Mesendoderm (in vitro differentiated cells): ENCODE data around the gene CADM2.

Experiments
- DNase-seq: peaks from one replicate; pipeline ENCODE4 v3.0.0; 2013
- H2AK5ac ChIP-seq: 2 replicates; pipeline ENCODE4 v1.6.1; 2013; ENCODE audit warnings: low read length, inconsistent platforms
- H2BK120ac ChIP-seq: 2 replicates; pipeline ENCODE4 v1.6.1; 2013; ENCODE audit warnings: low read depth, mild to moderate bottlenecking, low read length, moderate library complexity, mixed read lengths
- H2BK15ac ChIP-seq: replicated peaks from 2 replicates; pipeline ENCODE4 v1.6.1; 2013; ENCODE audit warnings: low read depth, mild to moderate bottlenecking, moderate library complexity
- H2BK5ac ChIP-seq: 2 replicates; pipeline ENCODE4 v1.6.1; 2013; ENCODE audit warnings: low read length, inconsistent platforms
- H3K18ac ChIP-seq: 2 replicates; pipeline ENCODE4 v1.6.1; 2013; ENCODE audit warnings: mild to moderate bottlenecking, low read length, mixed read lengths
- H3K23ac ChIP-seq: one replicate; pipeline ENCODE4 v1.6.1; 2013; ENCODE audit warnings: low read length
- H3K27ac ChIP-seq: 2 replicates; pipeline ENCODE4 v1.5.1; 2013; ENCODE audit warnings: low read depth, mild to moderate bottlenecking, inconsistent platforms, low read length, moderate library complexity
- H3K27me3 ChIP-seq: 2 replicates; pipeline ENCODE4 v1.6.1; 2013; ENCODE audit warnings: low read length, control low read depth, mild to moderate bottlenecking, inconsistent platforms; ENCODE audit not compliant: insufficient read depth, poor library complexity
- H3K36me3 ChIP-seq: 2 replicates; pipeline ENCODE4 v1.6.1; 2013; ENCODE audit warnings: low read length, inconsistent platforms; ENCODE audit not compliant: control insufficient read depth, insufficient read depth
- H3K4ac ChIP-seq: one replicate; pipeline ENCODE4 v1.6.1; 2013; ENCODE audit warnings: low read depth, mild to moderate bottlenecking, low read length, moderate library complexity
- H3K4me1 ChIP-seq: 2 replicates; pipeline ENCODE4 v1.6.1; 2013; ENCODE audit warnings: low read depth, low read length, inconsistent platforms; ENCODE audit not compliant: control insufficient read depth
- H3K4me2 ChIP-seq: 2 replicates; pipeline ENCODE4 v1.6.1; 2013; ENCODE audit warnings: low read length
- H3K4me3 ChIP-seq: 2 replicates; pipeline ENCODE4 v1.5.1; 2013; ENCODE audit warnings: mild to moderate bottlenecking, low read length
- H3K56ac ChIP-seq: one replicate; pipeline ENCODE4 v1.6.1; 2013; ENCODE audit warnings: low read length
- H3K79me1 ChIP-seq: 2 replicates; pipeline ENCODE4 v1.6.1; 2013; ENCODE audit warnings: low read length, inconsistent platforms
- H3K79me2 ChIP-seq: 2 replicates; pipeline ENCODE4 v1.6.1; 2013; ENCODE audit warnings: mild to moderate bottlenecking, low read length; ENCODE audit not compliant: control insufficient read depth, insufficient read depth
- H3K9ac ChIP-seq: 2 replicates; pipeline ENCODE4 v1.6.1; 2013; ENCODE audit warnings: low read length, inconsistent platforms
- H4K5ac ChIP-seq: one replicate; pipeline ENCODE4 v1.6.1; 2013; ENCODE audit warnings: low read length
- H4K8ac ChIP-seq: one replicate; pipeline ENCODE4 v1.6.1; 2013; ENCODE audit warnings: low read depth, mild to moderate bottlenecking, control low read depth, low read length, moderate library complexity
- WGBS: extraction: QIAGEN DNeasy Blood & Tissue Kit; methylation state at CpG from one replicate; pipeline ENCODE4 v1.1.7; 2013; ENCODE audit warnings: low lambda C conversion rate, missing lambda C conversion rate; ENCODE audit not compliant: insufficient coverage; ENCODE audit errors: extremely low coverage; 5-methylcytosine and 5-hydroxymethylcytosine counted together

Gene CADM2

DNA sequence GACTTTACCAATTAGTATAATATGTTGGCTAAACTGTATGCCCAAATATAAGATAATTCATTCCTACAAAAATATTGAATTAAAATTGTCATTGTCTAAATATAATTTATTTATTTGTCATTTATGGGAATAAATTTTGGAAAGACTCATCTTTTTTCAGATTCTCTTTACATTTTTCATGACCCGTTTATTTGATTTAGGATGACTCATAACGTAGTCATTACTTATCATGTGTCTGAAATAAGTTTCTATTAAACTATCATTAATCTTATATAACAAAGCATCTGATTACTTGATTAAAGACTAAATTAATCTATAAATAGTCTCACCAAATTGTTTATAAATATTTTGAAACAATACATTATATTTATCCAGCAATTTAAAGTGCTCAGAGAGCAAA lies 516.6 kb downstream of the CADM2 start:
- H3K4ac ChIP-seq: no peak overlapping the region
- no peak overlapping the region for H3K9ac ChIP-seq
- H3K4me1 ChIP-seq: no peaks in the 10 kb centered on the region
- no peak overlapping the region for H3K27ac ChIP-seq
- H3K56ac ChIP-seq: no peak overlapping the region
- no peaks in the 10 kb centered on the region for H3K79me1 ChIP-seq
- no peak overlapping the region for H4K5ac ChIP-seq
- no peak overlapping the region for H2AK5ac ChIP-seq
- no peak overlapping the region for H2BK120ac ChIP-seq
- no peaks in the 10 kb centered on the region for H3K27me3 ChIP-seq
- H3K36me3 ChIP-seq: no peaks in the 10 kb centered on the region
- H3K23ac ChIP-seq: no peak overlapping the region
- no peak overlapping the region for H4K8ac ChIP-seq
- no peak overlapping the region for H3K4me2 ChIP-seq
- no peak overlapping the region for H2BK15ac ChIP-seq
- DNase-seq: no peak
- no peak overlapping the region for H2BK5ac ChIP-seq
- no peak overlapping the region for H3K18ac ChIP-seq
- no peak overlapping the region for H3K4me3 ChIP-seq
- no peaks in the 10 kb centered on the region for H3K79me2 ChIP-seq
- no CpG with 5 or more reads among the region's 2 CpGs for WGBS

DNA sequence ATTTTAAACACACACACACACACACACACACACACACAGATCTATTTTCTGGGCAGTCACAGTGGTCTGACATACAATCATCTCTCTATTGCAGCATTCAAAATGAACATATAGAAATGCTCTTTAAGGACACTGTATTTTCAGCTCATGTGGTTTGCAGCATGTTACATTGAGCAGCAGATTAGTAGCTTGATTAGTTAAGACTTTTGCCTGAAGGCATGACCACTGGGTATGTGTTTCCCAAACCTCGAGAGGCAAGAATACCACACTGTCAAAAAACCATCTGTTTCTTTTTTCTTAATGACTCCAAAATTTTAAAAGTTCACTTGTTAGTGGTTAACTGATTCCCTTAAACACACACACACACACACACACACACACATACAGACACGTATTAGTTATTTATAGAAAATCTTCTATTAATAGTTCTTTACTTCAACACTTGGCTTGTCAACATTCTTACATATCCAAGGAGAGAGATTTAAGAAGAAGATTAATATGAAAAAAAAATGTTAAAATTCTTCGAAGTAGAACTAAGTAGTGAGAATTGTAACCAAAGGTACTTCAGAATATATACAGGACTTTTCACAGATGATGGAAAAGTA lies 518.2 kb downstream of the CADM2 start:
- DNase-seq: peak; percentile 20
- H3K4me3 ChIP-seq: no peak overlapping the region
- no peak overlapping the region for H3K23ac ChIP-seq
- H3K18ac ChIP-seq: no peak overlapping the region
- no peaks in the 10 kb centered on the region for H3K4me1 ChIP-seq
- no peak overlapping the region for H3K9ac ChIP-seq
- H3K56ac ChIP-seq: no peak overlapping the region
- H3K36me3 ChIP-seq: no peaks in the 10 kb centered on the region
- H2BK120ac ChIP-seq: no peak overlapping the region
- no peak overlapping the region for H2BK5ac ChIP-seq
- no peak overlapping the region for H3K4me2 ChIP-seq
- no peak overlapping the region for H2BK15ac ChIP-seq
- H3K4ac ChIP-seq: no peak overlapping the region
- H4K8ac ChIP-seq: no peak overlapping the region
- H3K27me3 ChIP-seq: no peaks in the 10 kb centered on the region
- WGBS: no CpG with 5 or more reads among the region's 3 CpGs
- H3K79me2 ChIP-seq: no peaks in the 10 kb centered on the region
- no peak overlapping the region for H3K27ac ChIP-seq
- no peak overlapping the region for H4K5ac ChIP-seq
- no peaks in the 10 kb centered on the region for H3K79me1 ChIP-seq
- no peak overlapping the region for H2AK5ac ChIP-seq

DNA sequence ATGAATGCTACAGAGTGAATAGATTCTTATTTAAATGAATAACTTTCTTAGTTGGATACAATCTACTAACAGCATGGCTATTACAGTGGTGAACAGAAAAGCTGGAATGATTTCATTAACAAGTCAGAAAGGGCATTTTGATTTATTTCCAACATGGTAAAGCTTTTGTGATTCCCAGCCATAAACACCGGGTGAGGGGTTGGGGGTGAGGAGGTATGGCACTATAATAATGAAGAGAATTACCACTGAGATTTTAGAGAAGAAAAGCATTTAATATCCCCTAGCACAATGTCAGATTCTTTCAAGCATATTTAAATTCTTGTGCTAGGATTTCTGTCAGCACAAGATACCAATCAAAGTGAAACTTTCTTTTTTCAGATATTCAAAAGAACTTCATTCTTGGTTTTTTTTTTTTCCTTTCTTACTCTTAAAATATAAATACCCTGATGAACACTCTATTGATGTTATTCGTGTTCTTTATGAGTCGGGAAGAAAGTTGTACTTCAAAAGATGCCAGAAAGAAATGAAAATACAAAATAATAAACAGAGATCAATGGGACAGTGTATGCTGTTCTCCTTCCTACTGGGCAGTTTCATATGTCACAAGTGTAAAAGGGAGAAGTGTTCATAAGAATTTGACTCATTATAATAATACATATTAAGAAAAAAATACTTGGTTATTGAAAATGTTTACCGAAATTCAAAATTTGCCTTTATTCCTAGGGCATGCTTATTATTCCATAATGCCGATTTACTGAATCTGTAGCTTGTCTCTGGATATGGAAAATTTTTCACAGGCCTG lies 522.8 kb downstream of the CADM2 start:
- no peak overlapping the region for H3K56ac ChIP-seq
- no peak overlapping the region for H3K4me3 ChIP-seq
- H3K27me3 ChIP-seq: no peaks in the 10 kb centered on the region
- no peaks in the 10 kb centered on the region for H3K79me2 ChIP-seq
- H4K8ac ChIP-seq: no peak overlapping the region
- no peak overlapping the region for H3K4ac ChIP-seq
- H3K4me2 ChIP-seq: no peak overlapping the region
- no peaks in the 10 kb centered on the region for H3K79me1 ChIP-seq
- H4K5ac ChIP-seq: no peak overlapping the region
- no CpG with 5 or more reads among the region's 5 CpGs for WGBS
- H3K9ac ChIP-seq: no peak overlapping the region
- H2BK15ac ChIP-seq: no peak overlapping the region
- no peak overlapping the region for H3K18ac ChIP-seq
- H3K4me1 ChIP-seq: no peaks in the 10 kb centered on the region
- DNase-seq: no peak
- no peak overlapping the region for H2BK120ac ChIP-seq
- H3K23ac ChIP-seq: no peak overlapping the region
- no peak overlapping the region for H3K27ac ChIP-seq
- H2AK5ac ChIP-seq: no peak overlapping the region
- no peak overlapping the region for H2BK5ac ChIP-seq
- no peaks in the 10 kb centered on the region for H3K36me3 ChIP-seq

DNA sequence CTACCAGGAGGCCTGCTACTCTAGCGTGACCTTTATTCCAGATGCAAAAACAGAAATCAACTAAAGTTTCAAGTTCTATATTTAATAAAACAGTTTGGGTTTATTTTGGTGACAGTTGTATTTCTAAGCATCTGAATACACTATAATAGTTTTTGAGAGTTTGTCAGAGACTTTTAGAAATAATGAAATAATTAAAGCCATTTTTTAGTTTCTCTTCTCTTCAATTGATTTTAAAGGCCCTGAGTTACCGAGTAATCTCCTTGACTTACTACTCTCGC lies 523.4 kb downstream of the CADM2 start:
- H3K56ac ChIP-seq: no peak overlapping the region
- no peak overlapping the region for H3K4me2 ChIP-seq
- H3K36me3 ChIP-seq: no peaks in the 10 kb centered on the region
- no peak overlapping the region for H3K23ac ChIP-seq
- H3K4ac ChIP-seq: no peak overlapping the region
- DNase-seq: no peak
- no peaks in the 10 kb centered on the region for H3K79me2 ChIP-seq
- H3K9ac ChIP-seq: no peak overlapping the region
- no peaks in the 10 kb centered on the region for H3K79me1 ChIP-seq
- no peak overlapping the region for H2BK15ac ChIP-seq
- no peak overlapping the region for H2BK5ac ChIP-seq
- no peaks in the 10 kb centered on the region for H3K4me1 ChIP-seq
- no peak overlapping the region for H2BK120ac ChIP-seq
- no peak overlapping the region for H3K4me3 ChIP-seq
- no peak overlapping the region for H4K8ac ChIP-seq
- H3K27me3 ChIP-seq: no peaks in the 10 kb centered on the region
- WGBS: no CpG with 5 or more reads among the region's 3 CpGs
- H3K27ac ChIP-seq: no peak overlapping the region
- no peak overlapping the region for H2AK5ac ChIP-seq
- no peak overlapping the region for H3K18ac ChIP-seq
- no peak overlapping the region for H4K5ac ChIP-seq

DNA sequence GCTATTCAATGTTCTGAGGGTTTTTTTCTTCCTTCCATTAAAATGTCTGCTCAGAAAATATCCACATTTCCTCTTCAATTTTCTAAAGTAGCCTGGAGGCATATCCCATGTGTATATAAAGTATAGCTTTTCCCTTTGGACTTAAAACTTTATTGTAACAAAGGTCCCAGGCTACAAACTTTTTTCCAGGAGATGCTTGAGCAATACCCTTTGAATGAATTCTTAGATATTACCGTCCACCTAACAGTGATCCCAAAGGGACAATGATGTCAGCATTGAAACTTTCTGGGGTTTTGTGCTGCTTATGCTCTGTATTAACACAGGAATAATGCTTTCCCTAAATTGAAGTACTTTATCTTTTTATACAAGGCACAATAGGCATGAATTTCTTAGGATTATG lies 525.2 kb downstream of the CADM2 start:
- Histone ChIP-seq H4K8ac (no peak overlapping the region), H3K4me3 (no peak overlapping the region), H3K79me1 (no peaks in the 10 kb centered on the region), H4K5ac (no peak overlapping the region), H2BK120ac (no peak overlapping the region), H2AK5ac (no peak overlapping the region), H3K4me1 (no peaks in the 10 kb centered on the region), H3K4me2 (no peak overlapping the region), H3K9ac (no peak overlapping the region), H3K56ac (no peak overlapping the region), H2BK15ac (no peak overlapping the region), H3K23ac (no peak overlapping the region), H3K79me2 (no peaks in the 10 kb centered on the region), H3K27ac (no peak overlapping the region), H2BK5ac (no peak overlapping the region), H3K36me3 (no peaks in the 10 kb centered on the region), H3K4ac (no peak overlapping the region), H3K27me3 (no peaks in the 10 kb centered on the region), H3K18ac (no peak overlapping the region)
- no peak for DNase-seq
- WGBS: no CpG with 5 or more reads among the region's 1 CpG

- Histone ChIP-seq H3K4me1 (no peaks in the 10 kb centered on the region), H3K36me3 (no peaks in the 10 kb centered on the region), H3K27me3 (no peaks in the 10 kb centered on the region), H2BK120ac (no peak overlapping the region), H2AK5ac (no peak overlapping the region), H3K4ac (no peak overlapping the region), H3K4me3 (no peak overlapping the region), H3K23ac (no peak overlapping the region), H3K56ac (no peak overlapping the region), H3K79me1 (no peaks in the 10 kb centered on the region), H3K18ac (no peak overlapping the region), H3K4me2 (no peak overlapping the region), H4K8ac (no peak overlapping the region), H3K27ac (no peak overlapping the region), H4K5ac (no peak overlapping the region), H2BK15ac (no peak overlapping the region), H3K9ac (no peak overlapping the region), H3K79me2 (no peaks in the 10 kb centered on the region), H2BK5ac (no peak overlapping the region)
- DNase-seq: no peak
- WGBS: 100% methylated on average over 4 of the region's 9 CpGs
These were observed 528.6 kb downstream of the CADM2 start for GRCh38 chr3:85487375-85487774.
